ENCODE results near the gene LZTS2.

Gene LZTS2

DNA sequence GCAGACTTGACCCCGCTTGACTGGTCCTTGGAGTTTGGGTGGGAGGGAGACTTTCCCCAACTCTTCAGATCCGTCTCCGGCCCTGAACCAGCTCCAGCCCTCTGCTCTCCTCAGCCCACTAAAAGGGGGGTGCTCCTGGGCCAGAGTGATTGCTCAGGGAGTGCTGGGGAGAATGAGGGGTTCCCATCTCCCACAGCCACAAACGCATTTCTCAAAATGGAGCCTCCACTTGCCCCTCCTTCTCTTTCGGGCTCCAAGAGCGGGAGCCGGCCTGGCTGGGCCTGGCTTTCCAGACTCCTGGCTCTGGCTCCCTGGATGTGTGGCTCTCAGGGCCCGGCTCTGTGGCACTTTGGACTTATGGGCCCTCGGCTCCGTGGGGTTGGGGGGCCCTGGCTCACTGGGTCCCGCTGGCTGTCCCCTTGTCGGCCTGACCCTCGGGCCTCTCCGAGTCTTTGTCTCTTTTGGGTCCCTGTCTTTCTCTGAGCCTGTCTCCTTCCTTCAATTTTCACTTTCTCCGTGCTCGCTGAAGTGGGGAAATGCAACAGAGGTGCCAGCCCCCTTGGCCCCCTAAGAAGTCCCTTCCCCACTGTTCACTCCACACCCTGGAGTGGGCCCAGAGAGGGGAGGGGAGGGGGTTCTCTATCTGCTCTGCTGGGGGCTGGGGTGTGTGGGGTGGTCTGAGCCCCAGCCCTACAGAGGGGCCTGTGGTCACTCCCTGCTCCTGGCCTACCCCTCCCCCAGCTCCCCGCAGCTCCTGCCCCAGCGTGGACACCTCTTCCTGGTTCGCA, 713 bp downstream of the LZTS2 start:
- Mint-ChIP-seq H3K4me1 (ENCODE audit: low read depth) (peaks cover 24% of the 10 kb centered on the region), H3K27me3 (no peaks in the 10 kb centered on the region), H3K4me3 (peak overlapping the region; percentile 84), H3K36me3 (no peaks in the 10 kb centered on the region), H3K9me3 (ENCODE audit: low read depth) (no peaks in the 10 kb centered on the region), H3K27ac (peak overlapping the region; percentile 50)

DNA sequence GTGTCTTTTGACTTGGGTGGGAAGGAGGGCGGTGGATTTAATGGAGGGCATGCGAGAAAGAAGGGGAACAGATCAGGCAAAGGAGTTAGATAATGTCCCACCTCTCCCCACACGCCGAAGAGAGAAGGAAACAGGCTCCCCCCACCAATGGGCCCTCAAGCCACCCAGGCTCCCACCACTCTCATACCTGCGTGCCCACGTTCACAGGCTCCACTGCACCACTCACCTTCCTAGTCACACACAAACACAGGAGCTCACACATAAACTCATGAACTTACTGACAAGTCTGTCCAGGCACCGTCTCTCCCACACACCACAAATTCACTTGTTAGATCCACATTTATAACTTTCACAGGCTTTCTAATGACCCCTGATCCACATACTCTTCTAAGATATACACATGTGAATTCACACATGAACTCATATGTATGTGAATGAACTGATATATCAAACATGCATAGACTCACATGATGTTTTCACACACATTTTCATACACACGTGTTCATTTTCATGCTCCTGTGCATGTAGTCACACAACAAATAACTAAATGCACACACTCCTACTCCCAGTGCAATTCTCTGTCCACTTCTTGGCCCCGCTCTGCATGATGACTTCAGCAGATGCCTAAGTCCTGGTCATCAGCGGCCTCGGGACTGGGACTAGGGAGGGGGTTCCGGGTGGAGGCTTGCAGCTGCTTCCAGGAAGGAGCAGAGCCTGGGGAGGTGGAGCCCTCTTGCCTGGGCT, 1.5 kb downstream of the LZTS2 start:
- no peaks in the 10 kb centered on the region for H3K9me3 Mint-ChIP-seq (ENCODE audit: low read depth)
- H3K4me3 Mint-ChIP-seq, result peak overlapping the region; percentile 84
- H3K27ac Mint-ChIP-seq, result peak overlapping the region; percentile 73

DNA sequence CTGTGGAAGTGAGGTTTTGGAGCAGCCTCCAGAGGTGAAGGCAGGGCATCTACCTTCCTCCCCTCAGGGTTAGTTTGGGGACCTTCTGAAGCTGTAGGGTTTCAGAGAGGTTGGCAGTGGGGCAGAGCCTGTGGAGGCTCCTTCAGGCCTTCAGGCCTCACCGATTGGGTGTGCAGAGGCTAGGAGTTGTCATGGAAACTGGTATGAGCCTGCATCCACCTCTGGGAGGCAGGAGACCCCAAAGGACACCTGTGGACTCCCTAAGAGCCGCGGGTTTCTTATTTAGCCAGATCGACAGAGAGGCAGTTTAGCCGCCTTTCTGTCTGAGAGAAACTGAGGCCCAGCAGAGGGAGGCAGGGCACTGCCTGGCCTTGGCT, 2.0 kb downstream of the LZTS2 start:
- Mint-ChIP-seq H3K36me3 (no peaks in the 10 kb centered on the region), H3K4me1 (ENCODE audit: low read depth) (peaks cover 15% of the 10 kb centered on the region), H3K27ac (no peak overlapping the region), H3K4me3 (no peak overlapping the region), H3K9me3 (ENCODE audit: low read depth) (no peaks in the 10 kb centered on the region), H3K27me3 (no peaks in the 10 kb centered on the region)

More for the DNA sequence above, 1.5 kb downstream of the LZTS2 start:
- Mint-ChIP-seq H3K4me1 (ENCODE audit: low read depth) (peaks cover 21% of the 10 kb centered on the region), H3K36me3 (no peaks in the 10 kb centered on the region), H3K27me3 (no peaks in the 10 kb centered on the region)

DNA sequence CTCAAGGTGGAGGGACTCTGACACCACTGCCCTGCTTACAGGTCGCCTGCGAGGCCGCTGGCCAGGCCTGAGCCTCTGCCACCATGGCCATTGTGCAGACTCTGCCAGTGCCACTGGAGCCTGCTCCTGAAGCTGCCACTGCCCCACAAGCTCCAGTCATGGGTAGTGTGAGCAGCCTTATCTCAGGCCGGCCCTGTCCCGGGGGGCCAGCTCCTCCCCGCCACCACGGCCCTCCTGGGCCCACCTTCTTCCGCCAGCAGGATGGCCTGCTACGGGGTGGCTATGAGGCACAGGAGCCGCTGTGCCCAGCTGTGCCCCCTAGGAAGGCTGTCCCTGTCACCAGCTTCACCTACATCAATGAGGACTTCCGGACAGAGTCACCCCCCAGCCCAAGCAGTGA, 2.8 kb downstream of the LZTS2 start:
- Mint-ChIP-seq H3K27ac (no peak overlapping the region), H3K36me3 (no peaks in the 10 kb centered on the region), H3K27me3 (no peaks in the 10 kb centered on the region), H3K4me3 (no peak overlapping the region), H3K4me1 (ENCODE audit: low read depth) (peaks cover 15% of the 10 kb centered on the region), H3K9me3 (ENCODE audit: low read depth) (no peaks in the 10 kb centered on the region)

DNA sequence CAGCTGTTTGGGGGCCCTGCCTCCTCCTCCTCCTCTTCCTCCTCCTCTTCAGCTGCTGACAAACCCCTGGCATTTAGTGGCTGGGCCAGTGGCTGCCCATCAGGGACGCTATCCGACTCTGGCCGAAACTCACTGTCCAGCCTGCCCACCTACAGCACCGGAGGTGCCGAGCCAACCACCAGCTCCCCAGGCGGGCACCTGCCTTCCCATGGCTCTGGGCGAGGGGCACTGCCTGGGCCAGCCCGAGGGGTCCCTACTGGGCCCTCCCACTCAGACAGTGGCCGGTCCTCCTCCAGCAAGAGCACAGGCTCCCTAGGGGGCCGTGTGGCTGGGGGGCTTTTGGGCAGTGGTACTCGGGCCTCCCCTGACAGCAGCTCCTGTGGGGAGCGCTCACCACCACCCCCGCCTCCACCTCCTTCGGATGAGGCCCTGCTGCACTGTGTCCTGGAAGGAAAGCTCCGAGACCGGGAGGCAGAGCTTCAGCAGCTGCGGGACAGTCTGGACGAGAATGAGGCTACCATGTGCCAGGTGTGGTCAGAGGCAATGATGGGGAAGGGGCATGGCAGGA, 4.1 kb downstream of the LZTS2 start:
- no peaks in the 10 kb centered on the region for H3K27me3 Mint-ChIP-seq
- peaks cover 6% of the 10 kb centered on the region for H3K4me1 Mint-ChIP-seq (ENCODE audit: low read depth)
- no peaks in the 10 kb centered on the region for H3K36me3 Mint-ChIP-seq
- H3K27ac Mint-ChIP-seq, result no peak overlapping the region
- H3K4me3 Mint-ChIP-seq, result no peak overlapping the region
- H3K9me3 Mint-ChIP-seq (ENCODE audit: low read depth), result no peaks in the 10 kb centered on the region

DNA sequence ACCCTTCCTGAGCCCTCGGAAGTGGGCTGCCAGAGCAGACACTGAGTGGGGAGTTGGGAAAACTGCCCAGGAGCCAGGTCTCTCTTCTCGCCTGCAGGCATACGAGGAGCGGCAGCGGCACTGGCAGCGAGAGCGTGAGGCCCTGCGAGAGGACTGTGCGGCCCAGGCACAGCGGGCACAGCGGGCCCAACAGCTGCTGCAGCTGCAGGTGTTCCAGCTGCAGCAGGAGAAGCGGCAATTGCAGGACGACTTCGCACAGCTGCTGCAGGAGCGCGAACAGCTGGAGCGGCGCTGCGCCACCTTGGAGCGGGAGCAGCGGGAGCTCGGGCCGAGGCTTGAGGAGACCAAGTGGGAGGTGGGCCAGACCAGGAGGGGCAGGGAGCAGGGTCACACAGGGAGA, 5.8 kb downstream of the LZTS2 start:
- H3K36me3 Mint-ChIP-seq, result no peaks in the 10 kb centered on the region
- H3K4me3 Mint-ChIP-seq, result no peak overlapping the region
- H3K4me1 Mint-ChIP-seq (ENCODE audit: low read depth), result peaks cover 4% of the 10 kb centered on the region
- H3K27me3 Mint-ChIP-seq, result no peaks in the 10 kb centered on the region
- no peaks in the 10 kb centered on the region for H3K9me3 Mint-ChIP-seq (ENCODE audit: low read depth)
- no peak overlapping the region for H3K27ac Mint-ChIP-seq

DNA sequence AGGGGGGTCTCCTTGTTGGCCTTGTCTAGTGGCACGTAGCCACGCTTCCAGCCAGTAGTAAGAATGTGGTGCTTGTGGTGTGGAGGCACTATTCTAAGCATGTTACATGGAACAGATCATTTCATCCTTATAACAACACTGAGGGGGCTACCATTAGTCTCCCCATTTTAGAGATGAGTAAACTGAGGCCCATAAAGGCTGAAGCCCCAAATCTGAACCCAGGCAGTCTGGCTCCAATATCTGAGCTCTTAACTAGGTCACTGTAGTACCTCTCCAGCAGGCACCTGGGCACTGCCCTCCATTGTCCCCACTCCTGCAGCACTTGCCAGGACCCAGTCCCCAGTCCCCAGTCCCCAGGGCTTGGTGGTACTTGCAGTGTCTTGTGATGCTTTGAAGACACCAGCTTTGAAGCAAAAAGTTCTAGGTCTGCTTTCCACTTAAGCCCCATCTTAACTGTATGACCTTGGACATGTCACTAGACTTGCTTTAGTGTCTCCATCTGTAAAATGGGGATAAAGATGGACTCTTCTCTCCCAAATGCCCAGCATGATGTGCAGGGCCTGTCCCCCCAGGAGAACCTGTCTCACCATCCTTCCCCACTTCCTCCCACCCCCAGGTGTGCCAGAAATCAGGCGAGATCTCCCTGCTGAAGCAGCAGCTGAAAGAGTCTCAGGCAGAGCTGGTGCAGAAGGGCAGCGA, 6.4 kb downstream of the LZTS2 start:
- H3K36me3 Mint-ChIP-seq, result no peaks in the 10 kb centered on the region
- H3K27me3 Mint-ChIP-seq, result no peaks in the 10 kb centered on the region
- no peak overlapping the region for H3K4me3 Mint-ChIP-seq
- peaks cover 3% of the 10 kb centered on the region for H3K4me1 Mint-ChIP-seq (ENCODE audit: low read depth)
- no peaks in the 10 kb centered on the region for H3K9me3 Mint-ChIP-seq (ENCODE audit: low read depth)
- H3K27ac Mint-ChIP-seq, result no peak overlapping the region

DNA sequence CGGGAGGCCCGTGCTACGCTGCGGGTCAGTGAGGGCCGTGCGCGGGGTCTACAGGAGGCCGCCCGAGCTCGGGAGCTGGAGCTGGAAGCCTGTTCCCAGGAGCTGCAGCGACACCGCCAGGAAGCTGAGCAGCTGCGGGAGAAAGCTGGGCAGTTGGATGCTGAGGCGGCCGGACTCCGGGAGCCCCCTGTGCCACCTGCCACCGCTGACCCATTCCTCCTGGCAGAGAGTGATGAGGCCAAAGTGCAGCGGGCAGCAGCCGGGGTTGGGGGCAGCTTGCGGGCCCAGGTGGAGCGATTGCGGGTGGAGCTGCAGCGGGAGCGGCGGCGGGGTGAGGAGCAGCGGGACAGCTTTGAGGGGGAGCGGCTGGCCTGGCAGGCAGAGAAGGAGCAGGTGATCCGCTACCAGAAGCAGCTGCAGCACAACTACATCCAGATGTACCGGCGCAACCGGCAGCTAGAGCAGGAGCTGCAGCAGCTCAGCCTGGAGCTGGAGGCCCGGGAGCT, 7.0 kb downstream of the LZTS2 start:
- H3K36me3 Mint-ChIP-seq, result no peaks in the 10 kb centered on the region
- H3K27ac Mint-ChIP-seq, result no peak overlapping the region
- H3K27me3 Mint-ChIP-seq, result no peaks in the 10 kb centered on the region
- no peaks in the 10 kb centered on the region for H3K4me1 Mint-ChIP-seq (ENCODE audit: low read depth)
- no peak overlapping the region for H3K4me3 Mint-ChIP-seq
- no peaks in the 10 kb centered on the region for H3K9me3 Mint-ChIP-seq (ENCODE audit: low read depth)

DNA sequence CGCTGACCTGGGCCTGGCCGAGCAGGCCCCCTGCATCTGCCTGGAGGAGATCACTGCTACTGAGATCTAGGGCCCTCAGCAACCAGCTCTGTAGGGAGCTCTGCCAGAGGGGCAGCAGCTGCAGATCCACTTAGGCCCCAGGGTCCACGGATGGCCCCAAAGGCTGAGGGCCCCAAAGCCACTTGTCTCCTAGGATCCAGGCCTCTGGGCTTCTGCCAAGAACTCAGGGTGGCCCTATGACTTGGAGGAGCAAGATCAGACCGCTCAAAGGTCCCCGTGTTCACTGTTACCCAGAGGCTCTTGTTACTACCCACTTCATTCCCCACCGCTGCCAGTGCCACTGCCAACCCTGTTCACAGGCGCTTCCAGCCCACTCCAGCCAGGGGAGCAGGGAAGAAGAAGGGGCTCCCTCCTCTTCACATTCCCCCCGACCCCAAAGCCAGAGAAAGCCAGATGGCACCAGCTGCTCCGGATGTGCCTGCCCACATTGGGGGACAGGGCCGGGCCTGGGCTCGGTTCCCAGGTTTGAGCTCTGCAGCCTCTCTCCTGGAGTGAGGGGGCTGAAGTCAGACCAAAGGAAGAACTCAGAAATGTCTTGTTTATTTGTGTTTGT, 7.6 kb downstream of the LZTS2 start:
- no peaks in the 10 kb centered on the region for H3K9me3 Mint-ChIP-seq (ENCODE audit: low read depth)
- H3K36me3 Mint-ChIP-seq, result no peaks in the 10 kb centered on the region
- H3K4me3 Mint-ChIP-seq, result no peak overlapping the region
- no peaks in the 10 kb centered on the region for H3K4me1 Mint-ChIP-seq (ENCODE audit: low read depth)
- no peak overlapping the region for H3K27ac Mint-ChIP-seq
- H3K27me3 Mint-ChIP-seq, result no peaks in the 10 kb centered on the region

DNA sequence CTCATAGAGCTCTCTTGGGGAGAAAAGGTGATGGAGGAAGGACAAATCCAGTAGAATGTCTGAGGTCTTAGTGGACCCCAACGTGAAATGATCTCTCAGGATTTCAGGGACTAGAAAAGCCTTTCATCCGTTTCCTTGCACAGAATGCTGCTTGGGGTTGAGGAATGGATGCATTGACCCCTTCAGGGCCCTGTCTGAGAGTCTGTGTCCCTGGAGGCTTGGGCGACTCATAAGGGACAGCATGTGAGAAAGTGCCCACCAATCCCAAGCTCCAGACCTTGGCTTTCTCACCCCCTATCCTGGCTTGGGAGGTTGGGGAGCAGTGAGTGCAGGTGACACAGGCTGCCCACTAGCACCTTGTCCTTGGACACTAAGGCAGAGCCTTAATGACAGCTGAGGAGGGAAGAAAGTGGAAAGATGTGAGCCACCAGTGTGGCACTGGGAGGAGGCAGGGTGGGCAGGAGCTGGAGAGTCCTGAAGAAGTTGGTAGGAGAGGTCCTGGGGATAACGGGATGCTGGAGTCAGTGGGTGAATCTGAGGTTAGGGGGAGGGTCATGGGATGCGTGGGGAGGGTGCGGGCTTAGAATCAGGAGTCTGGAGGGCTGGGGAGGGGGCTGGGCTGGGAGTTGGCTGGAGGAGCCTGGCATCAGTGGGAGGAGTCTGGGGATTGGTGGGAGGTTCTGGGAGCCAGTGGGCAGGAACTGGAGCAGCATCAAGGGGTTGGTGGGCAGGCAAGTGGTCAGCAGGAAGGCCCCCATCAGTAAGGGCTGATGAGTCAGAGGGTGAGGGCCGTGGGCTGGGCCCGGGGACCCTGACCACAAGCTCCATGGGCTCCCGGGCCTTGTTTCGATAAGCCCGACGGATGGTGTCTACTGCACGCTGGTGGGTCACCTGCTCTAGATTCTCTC, 8.6 kb downstream of the LZTS2 start:
- Mint-ChIP-seq H3K4me3 (no peak overlapping the region), H3K9me3 (ENCODE audit: low read depth) (no peaks in the 10 kb centered on the region), H3K27me3 (no peaks in the 10 kb centered on the region), H3K36me3 (no peaks in the 10 kb centered on the region), H3K27ac (no peak overlapping the region), H3K4me1 (ENCODE audit: low read depth) (peaks cover 7% of the 10 kb centered on the region)

DNA sequence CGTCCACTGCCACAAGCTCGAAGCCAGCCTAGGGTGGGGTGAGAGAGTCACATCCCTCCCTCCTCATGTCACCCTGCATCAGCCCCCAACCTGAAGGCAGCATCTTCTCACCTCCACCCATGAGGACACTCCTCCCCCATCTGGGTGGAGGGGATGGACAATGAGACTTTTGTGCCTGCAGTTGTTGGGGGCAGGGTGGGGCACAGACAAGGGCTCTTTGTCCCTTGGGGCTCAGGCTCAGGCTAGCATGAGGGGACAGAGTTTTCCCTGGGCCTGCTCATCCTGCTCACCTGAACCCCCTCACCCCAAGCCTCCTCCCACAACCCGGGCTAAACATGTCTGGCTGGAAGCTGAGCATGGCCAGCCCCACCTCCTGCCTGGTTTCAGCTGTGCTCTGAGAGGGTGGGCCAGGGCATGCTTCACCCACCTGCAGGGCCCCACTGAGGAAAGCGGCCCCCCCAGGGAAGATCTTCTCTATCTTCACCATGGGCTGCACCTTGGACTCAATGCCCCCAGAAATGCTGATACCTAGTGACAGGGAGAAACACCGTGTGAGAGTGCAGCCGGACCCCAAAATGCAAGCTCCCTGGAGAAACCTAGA, 9.3 kb downstream of the LZTS2 start:
- Mint-ChIP-seq H3K27me3 (no peaks in the 10 kb centered on the region), H3K36me3 (no peaks in the 10 kb centered on the region), H3K9me3 (ENCODE audit: low read depth) (no peaks in the 10 kb centered on the region), H3K4me1 (ENCODE audit: low read depth) (peaks cover 9% of the 10 kb centered on the region), H3K4me3 (no peak overlapping the region), H3K27ac (no peak overlapping the region)

DNA sequence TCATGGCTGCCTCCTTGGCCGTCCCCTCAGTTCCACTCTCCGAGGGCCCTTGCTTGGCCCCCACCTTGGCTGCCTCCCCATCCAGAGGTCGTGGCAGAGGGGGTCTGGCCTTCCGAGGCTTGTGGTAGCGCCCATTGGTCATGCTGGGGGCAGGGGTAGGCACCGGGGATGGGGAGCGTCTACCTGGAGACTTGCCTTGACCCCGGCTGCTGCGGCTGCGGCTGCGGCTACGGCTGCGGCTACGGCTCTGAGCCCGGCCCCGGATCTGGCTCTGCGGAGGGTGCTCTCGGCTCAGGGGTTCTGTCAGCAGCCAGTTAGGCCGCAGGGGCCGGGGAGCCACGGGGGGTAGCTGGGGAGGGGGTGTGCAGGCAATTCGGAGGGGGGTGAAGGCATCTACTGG, 10.7 kb downstream of the LZTS2 start:
- Mint-ChIP-seq H3K27ac (no peak overlapping the region), H3K27me3 (peaks cover 7% of the 10 kb centered on the region), H3K36me3 (no peaks in the 10 kb centered on the region), H3K4me1 (ENCODE audit: low read depth) (peaks cover 19% of the 10 kb centered on the region), H3K9me3 (ENCODE audit: low read depth) (no peaks in the 10 kb centered on the region), H3K4me3 (no peak overlapping the region)

DNA sequence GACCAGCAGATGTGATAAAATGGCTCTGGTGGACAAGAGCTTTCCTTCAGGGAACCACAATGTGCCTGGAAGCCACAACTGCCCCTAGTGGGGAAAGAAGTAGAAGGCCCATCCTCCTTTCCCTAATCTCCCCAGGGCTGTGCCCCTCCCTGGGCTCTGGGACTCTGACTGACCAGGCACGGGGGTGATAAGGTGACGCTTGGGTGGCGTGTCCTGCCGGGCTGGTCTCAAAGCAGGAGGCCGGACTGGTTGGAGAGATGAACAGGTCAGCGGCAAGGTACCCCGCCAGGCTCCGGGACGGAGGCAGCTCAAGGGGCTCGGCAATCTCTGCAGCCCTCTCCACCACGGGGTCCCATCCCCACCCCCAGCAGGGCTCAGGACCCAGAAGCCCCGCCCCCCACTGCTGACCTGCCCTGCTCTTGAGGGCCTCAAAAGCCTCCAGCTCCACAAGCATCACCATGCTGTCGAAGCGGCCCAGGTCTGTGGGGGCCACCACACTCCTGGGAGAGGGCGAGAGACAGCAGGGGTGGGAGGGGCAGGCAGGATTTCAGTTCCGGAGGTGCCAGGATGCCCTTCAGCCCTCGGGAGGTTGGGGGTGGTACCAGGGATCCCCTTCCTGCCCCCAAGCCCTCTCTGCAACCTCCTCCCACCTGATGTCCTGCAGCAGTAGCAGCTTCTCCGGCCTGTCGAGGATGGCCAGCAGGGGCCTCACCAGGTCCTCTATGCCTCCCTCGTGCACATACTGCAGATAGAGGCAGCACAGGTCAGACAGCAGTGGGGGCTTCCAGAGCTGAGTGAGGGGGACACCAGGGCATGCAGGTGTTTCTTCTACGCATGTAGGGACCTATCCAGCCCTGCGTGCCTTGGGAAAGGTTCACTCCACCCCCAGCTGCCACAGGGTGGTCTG, 12.2 kb downstream of the LZTS2 start:
- no peaks in the 10 kb centered on the region for H3K9me3 Mint-ChIP-seq (ENCODE audit: low read depth)
- H3K27ac Mint-ChIP-seq, result no peak overlapping the region
- H3K36me3 Mint-ChIP-seq, result no peaks in the 10 kb centered on the region

More for the DNA sequence above, 12.2 kb downstream of the LZTS2 start:
- Mint-ChIP-seq H3K4me1 (ENCODE audit: low read depth) (peaks cover 19% of the 10 kb centered on the region), H3K27me3 (peaks cover 14% of the 10 kb centered on the region), H3K4me3 (no peak overlapping the region)
